Neural cell (in vitro differentiated cells): Measurements from ENCODE around the gene NDP. TPM values are rescaled to one million over a fixed set of nuclear protein-coding genes. Genes with fewer than 3 reads are reported as not detected.

ENCODE experiments used
- H2AFZ ChIP-seq: fragments of 200-600, 300-800 bp; sonication (generic), shearing (Covaris generic); 2 replicates; pipeline ENCODE4 v1.6.0; 2014; ENCODE audit warnings: low read depth, mild to moderate bottlenecking, antibody characterized with exemption, low read length, moderate library complexity
- H3F3A ChIP-seq: fragments of 200-600 bp; shearing (Covaris generic); 2 replicates; pipeline ENCODE4 v1.6.1; 2016; ENCODE audit warnings: mild to moderate bottlenecking, moderate library complexity, mixed read lengths, antibody characterized with exemption, low read length; ENCODE audit not compliant: insufficient read depth, poor library complexity, severe bottlenecking
- H3K27ac ChIP-seq: fragments of 200-600, 300-800 bp; sonication (generic), shearing (Covaris generic); 2 replicates; pipeline ENCODE4 v1.5.1; 2014; ENCODE audit warnings: mild to moderate bottlenecking, low read length, moderate library complexity
- H3K27me3 ChIP-seq: fragments of 300-800, 200-600 bp; sonication (generic), shearing (Covaris generic); 2 replicates; pipeline ENCODE4 v1.6.0; 2014; ENCODE audit warnings: mild to moderate bottlenecking, low read depth, low read length, moderate library complexity; ENCODE audit not compliant: insufficient read depth
- H3K36me3 ChIP-seq: fragments of 300-800, 200-600 bp; sonication (generic), shearing (Covaris generic); 2 replicates; pipeline ENCODE4 v1.5.1; 2014; ENCODE audit warnings: mild to moderate bottlenecking, antibody characterized with exemption, low read length, moderate library complexity; ENCODE audit not compliant: insufficient read depth
- H3K4me2 ChIP-seq: fragments of 300-800, 200-600 bp; sonication (generic), shearing (Covaris generic); 2 replicates; pipeline ENCODE4 v1.6.0; 2014; ENCODE audit warnings: mild to moderate bottlenecking, low read length
- H3K4me3 ChIP-seq: fragments of 300-800, 200-600 bp; sonication (generic), shearing (Covaris generic); 2 replicates; pipeline ENCODE4 v1.5.1; 2014; ENCODE audit warnings: mild to moderate bottlenecking, low read length, moderate library complexity
- H3K79me2 ChIP-seq: fragments of 200-600 bp; shearing (Covaris generic); replicated peaks from 2 replicates; pipeline ENCODE4 v1.6.0; 2014; ENCODE audit warnings: mild to moderate bottlenecking, low read length, moderate library complexity; ENCODE audit not compliant: insufficient read depth
- H3K9ac ChIP-seq: fragments of 300-800, 200-600 bp; sonication (generic), shearing (Covaris generic); 2 replicates; pipeline ENCODE4 v1.6.1; 2016; ENCODE audit warnings: mild to moderate bottlenecking, low read length, mixed read lengths
- H3K9me2 ChIP-seq: fragments of 200-600 bp; shearing (Covaris generic); 2 replicates; pipeline ENCODE4 v1.6.1; 2016; ENCODE audit warnings: mild to moderate bottlenecking, low read length, mixed read lengths; ENCODE audit not compliant: insufficient read depth
- H3K9me3 ChIP-seq: fragments of 200-600, 300-800 bp; sonication (generic), shearing (Covaris generic); 2 replicates; pipeline ENCODE4 v1.6.1; 2016; ENCODE audit warnings: mild to moderate bottlenecking, mixed run types, low read length, moderate library complexity, mixed read lengths
- H4K20me1 ChIP-seq: fragments of 200-600 bp; shearing (Covaris generic); 2 replicates; pipeline ENCODE4 v1.6.1; 2016; ENCODE audit warnings: mild to moderate bottlenecking, mixed run types; ENCODE audit not compliant: insufficient read depth
- EP300 ChIP-seq: fragments of 450-650 bp; conservative IDR thresholded peaks from 2 replicates; pipeline ENCODE4 v1.6.1; 2014; ENCODE audit warnings: antibody characterized with exemption, mild to moderate bottlenecking, moderate library complexity; ENCODE audit not compliant: poor library complexity, severe bottlenecking
- EZH2 ChIP-seq: fragments of 200-600, 300-800 bp; shearing (Covaris generic), sonication (generic); IDR thresholded peaks from 2 replicates; pipeline ENCODE4 v1.6.1; 2014; ENCODE audit warnings: antibody characterized with exemption, low read length, borderline replicate concordance, mild to moderate bottlenecking; ENCODE audit not compliant: insufficient read depth, poor library complexity, severe bottlenecking
- MXI1 ChIP-seq: fragments of 450-650 bp; conservative IDR thresholded peaks from 2 replicates; pipeline ENCODE4 v1.6.1; 2014; ENCODE audit warnings: antibody characterized with exemption, mild to moderate bottlenecking; ENCODE audit not compliant: poor library complexity, severe bottlenecking
- POLR2AphosphoS5 ChIP-seq: IDR thresholded peaks from 2 replicates; pipeline ENCODE4 v1.6.1; 2012
- RAD21 ChIP-seq: fragments of 450-650 bp; conservative IDR thresholded peaks from 2 replicates; pipeline ENCODE4 v1.6.1; 2014; ENCODE audit warnings: antibody characterized with exemption, mild to moderate bottlenecking, moderate library complexity
- SMC3 ChIP-seq: fragments of 450-650 bp; conservative IDR thresholded peaks from 2 replicates; pipeline ENCODE4 v1.6.1; 2014; ENCODE audit warnings: antibody characterized with exemption, mild to moderate bottlenecking, moderate library complexity; ENCODE audit not compliant: poor library complexity
- TAF1 ChIP-seq: IDR thresholded peaks from 2 replicates; pipeline ENCODE4 v1.6.1; 2012; ENCODE audit warnings: low read depth
- polyA plus RNA-seq: library from polyadenylated mRNA; depleted of rRNA; stranded (reverse); fragments of >200 nt; gene quantifications from 2 replicates; pipeline ENCODE4 v1.2.3, GENCODE V29; 2014
- TF ChIP-seq, protein P1 (sequence below): IDR thresholded peaks from 2 replicates; pipeline ENCODE4 v1.6.1; 2012; ENCODE audit warnings: borderline replicate concordance
- TF ChIP-seq, protein P2 (sequence below): fragments of 450-650 bp; IDR thresholded peaks from 2 replicates; pipeline ENCODE4 v1.5.1; 2014; ENCODE audit warnings: antibody characterized with exemption, mild to moderate bottlenecking, moderate library complexity; ENCODE audit not compliant: poor library complexity, severe bottlenecking

NDP gene
- polyA plus RNA-seq, 1 donor from 2014 or later: 34.1 TPM

GRCh38 chrX:44010626-44011025, 37.4 kb upstream of the NDP start:
- Histone ChIP-seq H3K9me3 (no peaks in the 10 kb centered on the region), H3K27ac (no peak overlapping the region), H2AFZ (no peak overlapping the region), H3F3A (no peaks in the 10 kb centered on the region), H4K20me1 (no peaks in the 10 kb centered on the region), H3K79me2 (no peaks in the 10 kb centered on the region), H3K27me3 (no peaks in the 10 kb centered on the region), H3K9ac (no peak overlapping the region), H3K4me3 (no peak overlapping the region), H3K9me2 (no peaks in the 10 kb centered on the region), H3K4me2 (no peak overlapping the region), H3K36me3 (no peaks in the 10 kb centered on the region)
- TF ChIP-seq MXI1: no peak
- TF ChIP-seq SMC3: no peak
- no peak for TF ChIP-seq TAF1
- no peak for TF ChIP-seq EP300
- TF ChIP-seq, protein P1, sequence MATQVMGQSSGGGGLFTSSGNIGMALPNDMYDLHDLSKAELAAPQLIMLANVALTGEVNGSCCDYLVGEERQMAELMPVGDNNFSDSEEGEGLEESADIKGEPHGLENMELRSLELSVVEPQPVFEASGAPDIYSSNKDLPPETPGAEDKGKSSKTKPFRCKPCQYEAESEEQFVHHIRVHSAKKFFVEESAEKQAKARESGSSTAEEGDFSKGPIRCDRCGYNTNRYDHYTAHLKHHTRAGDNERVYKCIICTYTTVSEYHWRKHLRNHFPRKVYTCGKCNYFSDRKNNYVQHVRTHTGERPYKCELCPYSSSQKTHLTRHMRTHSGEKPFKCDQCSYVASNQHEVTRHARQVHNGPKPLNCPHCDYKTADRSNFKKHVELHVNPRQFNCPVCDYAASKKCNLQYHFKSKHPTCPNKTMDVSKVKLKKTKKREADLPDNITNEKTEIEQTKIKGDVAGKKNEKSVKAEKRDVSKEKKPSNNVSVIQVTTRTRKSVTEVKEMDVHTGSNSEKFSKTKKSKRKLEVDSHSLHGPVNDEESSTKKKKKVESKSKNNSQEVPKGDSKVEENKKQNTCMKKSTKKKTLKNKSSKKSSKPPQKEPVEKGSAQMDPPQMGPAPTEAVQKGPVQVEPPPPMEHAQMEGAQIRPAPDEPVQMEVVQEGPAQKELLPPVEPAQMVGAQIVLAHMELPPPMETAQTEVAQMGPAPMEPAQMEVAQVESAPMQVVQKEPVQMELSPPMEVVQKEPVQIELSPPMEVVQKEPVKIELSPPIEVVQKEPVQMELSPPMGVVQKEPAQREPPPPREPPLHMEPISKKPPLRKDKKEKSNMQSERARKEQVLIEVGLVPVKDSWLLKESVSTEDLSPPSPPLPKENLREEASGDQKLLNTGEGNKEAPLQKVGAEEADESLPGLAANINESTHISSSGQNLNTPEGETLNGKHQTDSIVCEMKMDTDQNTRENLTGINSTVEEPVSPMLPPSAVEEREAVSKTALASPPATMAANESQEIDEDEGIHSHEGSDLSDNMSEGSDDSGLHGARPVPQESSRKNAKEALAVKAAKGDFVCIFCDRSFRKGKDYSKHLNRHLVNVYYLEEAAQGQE: no peak
- TF ChIP-seq RAD21: no peak
- TF ChIP-seq POLR2AphosphoS5: no peak
- no peak for TF ChIP-seq EZH2
- TF ChIP-seq, protein P2, sequence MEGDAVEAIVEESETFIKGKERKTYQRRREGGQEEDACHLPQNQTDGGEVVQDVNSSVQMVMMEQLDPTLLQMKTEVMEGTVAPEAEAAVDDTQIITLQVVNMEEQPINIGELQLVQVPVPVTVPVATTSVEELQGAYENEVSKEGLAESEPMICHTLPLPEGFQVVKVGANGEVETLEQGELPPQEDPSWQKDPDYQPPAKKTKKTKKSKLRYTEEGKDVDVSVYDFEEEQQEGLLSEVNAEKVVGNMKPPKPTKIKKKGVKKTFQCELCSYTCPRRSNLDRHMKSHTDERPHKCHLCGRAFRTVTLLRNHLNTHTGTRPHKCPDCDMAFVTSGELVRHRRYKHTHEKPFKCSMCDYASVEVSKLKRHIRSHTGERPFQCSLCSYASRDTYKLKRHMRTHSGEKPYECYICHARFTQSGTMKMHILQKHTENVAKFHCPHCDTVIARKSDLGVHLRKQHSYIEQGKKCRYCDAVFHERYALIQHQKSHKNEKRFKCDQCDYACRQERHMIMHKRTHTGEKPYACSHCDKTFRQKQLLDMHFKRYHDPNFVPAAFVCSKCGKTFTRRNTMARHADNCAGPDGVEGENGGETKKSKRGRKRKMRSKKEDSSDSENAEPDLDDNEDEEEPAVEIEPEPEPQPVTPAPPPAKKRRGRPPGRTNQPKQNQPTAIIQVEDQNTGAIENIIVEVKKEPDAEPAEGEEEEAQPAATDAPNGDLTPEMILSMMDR: no peak

DNA sequence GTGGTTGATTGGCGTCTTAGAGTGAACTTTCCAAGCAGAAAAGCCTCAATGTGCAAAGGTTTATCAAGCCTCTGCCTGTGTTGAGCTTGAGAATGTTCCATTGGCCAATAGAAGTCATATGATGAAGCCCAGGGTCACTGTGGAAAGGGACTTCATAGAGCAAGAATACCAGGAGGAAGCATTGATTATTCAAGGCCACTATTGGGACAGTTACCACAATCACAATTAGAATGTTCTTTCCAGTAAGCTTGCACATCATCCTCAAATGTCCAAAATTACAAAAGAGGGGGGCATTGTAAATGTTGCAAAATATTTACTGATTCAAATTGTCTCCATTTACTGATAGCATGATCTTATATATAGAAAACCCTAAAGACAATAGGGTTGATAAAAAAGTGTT, 32.9 kb upstream of the NDP start:
- Histone ChIP-seq H3K9me2 (no peaks in the 10 kb centered on the region), H4K20me1 (no peaks in the 10 kb centered on the region), H2AFZ (no peak overlapping the region), H3K4me2 (no peak overlapping the region), H3K79me2 (no peaks in the 10 kb centered on the region), H3F3A (no peaks in the 10 kb centered on the region), H3K36me3 (no peaks in the 10 kb centered on the region), H3K9me3 (no peaks in the 10 kb centered on the region), H3K27me3 (no peaks in the 10 kb centered on the region), H3K4me3 (no peak overlapping the region), H3K9ac (no peak overlapping the region), H3K27ac (no peak overlapping the region)
- TF ChIP-seq RAD21: no peak
- TF ChIP-seq POLR2AphosphoS5: no peak
- TF ChIP-seq, protein P1: no peak
- TF ChIP-seq, protein P2: no peak
- no peak for TF ChIP-seq TAF1
- no peak for TF ChIP-seq EP300
- no peak for TF ChIP-seq SMC3
- no peak for TF ChIP-seq EZH2
- no peak for TF ChIP-seq MXI1
